HFFc6 (cell line): Measurements from ENCODE around the gene AFAP1. TPM values are rescaled to one million over a fixed set of nuclear protein-coding genes. Genes with fewer than 3 reads are reported as not detected.

Source experiments
- DNase-seq: peaks from one replicate; pipeline ENCODE4 v3.0.0-alpha.2; 2018
- H3K27ac Mint-ChIP-seq: 2 replicates; pipeline ENCODE4 v1.8.0; 2020; ENCODE audit warnings: mild to moderate bottlenecking, mixed read lengths
- H3K27me3 Mint-ChIP-seq: 2 replicates; pipeline ENCODE4 v1.8.0; 2021; ENCODE audit warnings: mild to moderate bottlenecking, moderate library complexity, mixed read lengths; ENCODE audit not compliant: insufficient read depth
- H3K36me3 Mint-ChIP-seq: 2 replicates; pipeline ENCODE4 v1.8.0; 2021; ENCODE audit warnings: low read depth, mixed read lengths
- H3K4me1 Mint-ChIP-seq: 2 replicates; pipeline ENCODE4 v1.8.0; 2020; ENCODE audit warnings: low read depth, mixed read lengths
- H3K4me3 Mint-ChIP-seq: 2 replicates; pipeline ENCODE4 v1.8.0; 2020; ENCODE audit warnings: mild to moderate bottlenecking, moderate library complexity, mixed read lengths
- H3K9me3 Mint-ChIP-seq: 2 replicates; pipeline ENCODE4 v1.8.0; 2020; ENCODE audit warnings: mild to moderate bottlenecking, mixed read lengths
- total RNA-seq, 6 experiments: library from RNA; stranded (reverse); fragmentation: NEBNext Ultra II Directional; extraction: Animal tissue kit (Norgen Biotek cat#: 25700); gene quantifications; 2 replicates in 1 of 6; 3 replicates in 5 of 6; pipeline ENCODE4 v1.2.3, GENCODE V29; 2021
- TF ChIP-seq, protein P1 (sequence below): fragments of 200-600 bp; sonication (generic); IDR thresholded peaks from 2 replicates; pipeline ENCODE4 v1.5.0; 2021; ENCODE audit warnings: antibody characterized with exemption, mild to moderate bottlenecking

Gene AFAP1
- total RNA-seq, 6 experiments from 2014 or later, result 99.7 to 116 (median 107) TPM

DNA sequence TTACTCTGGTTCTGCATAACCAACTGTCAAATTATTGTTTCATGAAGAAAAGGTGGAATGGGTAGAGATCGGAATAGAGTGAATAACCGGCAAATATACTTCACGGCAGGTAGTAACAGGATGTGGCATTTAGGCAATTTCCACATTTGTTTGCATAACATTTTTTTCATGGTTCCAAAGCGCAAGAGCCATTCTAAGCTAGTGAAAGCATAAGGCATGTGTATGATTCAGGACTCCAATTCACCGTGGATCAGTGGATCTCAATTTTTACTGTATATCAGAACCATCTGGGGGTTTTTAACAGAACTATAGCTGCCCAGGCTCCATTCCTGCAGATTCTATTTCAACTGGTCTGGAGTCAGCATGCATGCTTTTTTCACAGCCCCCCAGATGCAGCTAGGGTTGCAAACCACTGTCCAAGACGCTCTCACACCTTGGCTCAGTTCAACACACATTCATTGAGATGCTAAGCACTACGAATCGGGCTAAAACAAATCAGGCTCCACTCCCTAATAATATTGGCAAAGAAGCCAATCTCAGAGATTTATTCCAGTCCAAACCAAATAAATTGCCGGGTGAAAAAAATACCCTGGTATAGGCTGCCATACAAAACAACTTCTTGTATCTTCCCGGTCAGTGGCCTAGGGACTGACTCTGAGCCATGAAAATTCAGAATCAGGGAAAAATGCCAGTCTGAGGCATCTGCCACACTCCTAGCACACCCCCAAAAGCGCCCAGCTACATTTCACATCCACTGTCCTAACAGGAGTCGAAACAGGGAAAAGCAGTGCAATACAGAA is 30.0 kb downstream of the AFAP1 start:
- H3K9me3 Mint-ChIP-seq, result no peaks in the 10 kb centered on the region
- peaks cover 95% of the 10 kb centered on the region for H3K4me1 Mint-ChIP-seq
- peaks cover 42% of the 10 kb centered on the region for H3K36me3 Mint-ChIP-seq
- H3K27me3 Mint-ChIP-seq, result peaks cover 6% of the 10 kb centered on the region
- peak overlapping the region; percentile 83 for H3K4me3 Mint-ChIP-seq
- peak overlapping the region; percentile 99 for H3K27ac Mint-ChIP-seq
- DNase-seq, result no peak
- TF ChIP-seq, protein P1, sequence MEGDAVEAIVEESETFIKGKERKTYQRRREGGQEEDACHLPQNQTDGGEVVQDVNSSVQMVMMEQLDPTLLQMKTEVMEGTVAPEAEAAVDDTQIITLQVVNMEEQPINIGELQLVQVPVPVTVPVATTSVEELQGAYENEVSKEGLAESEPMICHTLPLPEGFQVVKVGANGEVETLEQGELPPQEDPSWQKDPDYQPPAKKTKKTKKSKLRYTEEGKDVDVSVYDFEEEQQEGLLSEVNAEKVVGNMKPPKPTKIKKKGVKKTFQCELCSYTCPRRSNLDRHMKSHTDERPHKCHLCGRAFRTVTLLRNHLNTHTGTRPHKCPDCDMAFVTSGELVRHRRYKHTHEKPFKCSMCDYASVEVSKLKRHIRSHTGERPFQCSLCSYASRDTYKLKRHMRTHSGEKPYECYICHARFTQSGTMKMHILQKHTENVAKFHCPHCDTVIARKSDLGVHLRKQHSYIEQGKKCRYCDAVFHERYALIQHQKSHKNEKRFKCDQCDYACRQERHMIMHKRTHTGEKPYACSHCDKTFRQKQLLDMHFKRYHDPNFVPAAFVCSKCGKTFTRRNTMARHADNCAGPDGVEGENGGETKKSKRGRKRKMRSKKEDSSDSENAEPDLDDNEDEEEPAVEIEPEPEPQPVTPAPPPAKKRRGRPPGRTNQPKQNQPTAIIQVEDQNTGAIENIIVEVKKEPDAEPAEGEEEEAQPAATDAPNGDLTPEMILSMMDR, result no peak

DNA sequence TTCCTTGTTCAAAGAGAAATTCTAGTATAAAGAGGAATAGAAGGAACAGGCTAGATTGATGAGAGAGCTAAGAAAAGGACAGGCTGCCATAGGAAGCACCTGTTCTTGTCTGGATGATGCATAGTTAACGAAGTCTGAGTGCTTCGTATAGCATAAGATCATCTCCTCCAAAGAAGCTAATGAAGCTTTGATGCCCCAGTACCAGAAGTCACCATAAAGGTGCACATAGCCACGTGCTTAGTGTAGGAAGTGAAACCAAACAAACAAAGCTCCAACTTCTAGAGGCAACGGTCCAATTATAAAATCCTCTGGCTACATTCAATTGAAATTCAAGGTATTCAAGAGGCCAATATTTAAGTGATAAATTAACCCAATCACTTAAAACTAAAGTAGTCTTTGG is 31.0 kb downstream of the AFAP1 start:
- H3K27ac Mint-ChIP-seq, result peak overlapping the region; percentile 43; the same call in 1 of the 2 replicates
- peaks cover 97% of the 10 kb centered on the region for H3K4me1 Mint-ChIP-seq
- no peak overlapping the region for H3K4me3 Mint-ChIP-seq
- no peak for DNase-seq
- H3K9me3 Mint-ChIP-seq, result no peaks in the 10 kb centered on the region
- TF ChIP-seq, protein P1, result no peak
- H3K36me3 Mint-ChIP-seq, result peaks cover 42% of the 10 kb centered on the region
- H3K27me3 Mint-ChIP-seq, result peaks cover 4% of the 10 kb centered on the region; the same call in 1 of the 2 replicates

DNA sequence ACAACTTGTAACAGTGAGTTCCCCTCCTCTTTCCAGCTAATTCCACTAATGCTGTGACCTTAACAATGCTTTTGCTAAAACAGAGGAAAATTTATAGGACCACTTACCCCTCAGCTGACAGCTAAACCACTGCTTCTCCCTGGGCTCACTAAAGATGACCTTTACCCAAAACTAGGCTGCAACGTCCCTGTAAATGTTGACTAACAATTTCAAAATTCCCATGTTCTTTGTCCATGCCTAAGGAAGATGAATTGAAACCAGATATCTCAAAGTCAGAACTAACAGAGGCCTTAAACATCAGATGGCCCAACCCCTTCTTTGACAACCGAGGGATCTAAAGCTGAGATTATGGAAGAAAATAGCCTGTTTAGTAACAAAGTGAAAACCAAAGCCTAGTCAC is 32.5 kb downstream of the AFAP1 start:
- peaks cover 4% of the 10 kb centered on the region; the same call in 1 of the 2 replicates for H3K27me3 Mint-ChIP-seq
- TF ChIP-seq, protein P1, result no peak
- H3K36me3 Mint-ChIP-seq, result peaks cover 38% of the 10 kb centered on the region
- peaks cover 97% of the 10 kb centered on the region for H3K4me1 Mint-ChIP-seq
- no peak for DNase-seq
- H3K4me3 Mint-ChIP-seq, result peak overlapping the region; percentile 31
- no peaks in the 10 kb centered on the region for H3K9me3 Mint-ChIP-seq
- peak overlapping the region; percentile 69 for H3K27ac Mint-ChIP-seq

DNA sequence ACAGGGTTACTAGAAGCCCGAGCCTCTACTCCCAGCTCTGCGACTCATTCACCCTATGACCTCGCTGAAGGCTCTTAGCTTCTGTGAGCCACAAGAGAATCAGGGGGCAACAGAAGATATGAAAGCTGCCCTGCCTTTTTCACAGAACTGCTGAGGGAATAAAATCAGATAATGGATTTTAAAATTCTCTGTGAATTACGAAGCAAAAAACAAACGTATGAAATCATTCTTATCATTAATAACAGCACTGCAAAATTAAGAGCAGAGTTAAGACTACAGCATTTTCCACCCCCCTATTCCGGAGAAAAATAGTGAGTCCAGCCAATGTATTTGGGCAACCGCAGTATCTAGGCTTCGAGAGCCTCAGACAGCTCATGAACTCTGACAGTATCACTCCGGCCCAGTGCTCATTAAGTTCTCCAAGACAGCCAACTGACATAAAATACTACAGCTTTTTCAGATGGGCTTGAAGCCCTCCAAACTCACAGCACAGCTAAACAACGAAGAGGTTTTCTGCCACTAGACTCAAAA is 33.4 kb downstream of the AFAP1 start:
- peak overlapping the region; percentile 91 for H3K27ac Mint-ChIP-seq
- TF ChIP-seq, protein P1, result no peak

DNA sequence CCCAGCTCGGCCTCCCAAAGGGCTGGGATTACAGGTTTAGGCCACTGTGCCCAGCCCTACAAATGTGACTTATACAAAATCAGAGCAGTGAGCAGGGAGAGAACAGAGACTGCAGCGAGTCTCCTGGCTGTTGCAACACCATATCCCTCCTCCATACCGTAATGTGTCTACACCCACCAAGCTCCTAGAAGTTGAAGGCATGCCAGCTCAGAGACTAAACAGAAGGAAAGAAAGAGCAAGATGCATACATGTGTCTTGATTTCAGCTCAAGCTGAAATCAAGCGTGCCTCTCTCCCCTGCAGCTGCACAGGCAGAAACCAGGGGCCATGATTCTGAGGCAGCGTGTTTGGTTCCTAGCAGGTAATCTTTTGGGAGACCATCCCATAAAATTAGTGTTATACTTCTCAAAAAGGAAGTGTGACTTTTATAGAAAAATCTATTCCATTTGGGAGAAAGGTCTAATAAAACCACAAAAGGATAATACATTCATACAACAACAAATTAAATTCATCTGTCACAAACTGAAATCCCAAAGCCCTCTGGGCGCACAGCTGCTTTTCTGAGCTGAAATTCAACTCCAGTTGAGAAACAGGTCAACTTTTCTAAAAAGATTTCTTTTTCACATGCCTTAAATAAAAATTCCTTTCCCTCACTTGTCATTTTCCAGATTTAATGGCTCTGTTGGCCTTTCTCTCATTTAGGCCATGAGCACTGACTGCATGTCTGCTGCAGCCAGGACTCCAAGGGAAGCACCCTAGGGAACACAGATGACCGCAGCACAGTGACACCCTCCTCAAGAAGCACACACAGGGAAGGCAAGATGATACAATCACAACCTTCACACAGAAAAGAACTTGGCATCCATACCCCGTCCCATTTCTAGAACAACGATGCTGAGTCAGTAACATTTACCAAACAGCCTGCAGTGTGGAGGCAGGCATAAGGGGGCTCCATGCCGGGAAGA is 34.4 kb downstream of the AFAP1 start:
- TF ChIP-seq, protein P1, result no peak
- peak; percentile 84 for DNase-seq
- Mint-ChIP-seq H3K27ac (peak overlapping the region; percentile 91), H3K27me3 (no peaks in the 10 kb centered on the region; the same call in 1 of the 2 replicates), H3K4me1 (peaks cover 97% of the 10 kb centered on the region), H3K36me3 (peaks cover 43% of the 10 kb centered on the region), H3K9me3 (no peaks in the 10 kb centered on the region), H3K4me3 (peak overlapping the region; percentile 74)

More for the DNA sequence above, 33.4 kb downstream of the AFAP1 start:
- peaks cover 42% of the 10 kb centered on the region for H3K36me3 Mint-ChIP-seq
- H3K4me3 Mint-ChIP-seq, result peak overlapping the region; percentile 74
- H3K4me1 Mint-ChIP-seq, result peaks cover 97% of the 10 kb centered on the region
- peaks cover 4% of the 10 kb centered on the region; the same call in 1 of the 2 replicates for H3K27me3 Mint-ChIP-seq
- no peak for DNase-seq
- no peaks in the 10 kb centered on the region for H3K9me3 Mint-ChIP-seq
